GM19395 (cell line): ENCODE results near the gene DNAJC24.
A peak's percentile ranks its signal among the peaks of the same experiment; 100 is the strongest.
"Not testable (repeated sequence)": the region's sequence is repeated elsewhere in the genome, so short reads cannot be mapped to it uniquely, and the experiment has no call there.

Source experiments
- ATAC-seq: cut with Tn5 transposase; IDR thresholded peaks from one replicate; pipeline ENCODE4 v1.9.1; 2021; ENCODE audit warnings: mild to moderate bottlenecking, moderate library complexity; ENCODE audit not compliant: unreplicated experiment

DNAJC24 gene

GRCh38 chr11:31369348-31370329, at the start of gene DNAJC24, which contains the start of gene DCDC1:
DNAJC24 (plus strand) TSS chr11:31369860; CDS start chr11:31370749, 889 bp downstream.
DCDC1 (minus strand) TSS chr11:31369739; CDS start chr11:31328280, 41,459 bp downstream.
- peak; percentile 99 for ATAC-seq

DNA sequence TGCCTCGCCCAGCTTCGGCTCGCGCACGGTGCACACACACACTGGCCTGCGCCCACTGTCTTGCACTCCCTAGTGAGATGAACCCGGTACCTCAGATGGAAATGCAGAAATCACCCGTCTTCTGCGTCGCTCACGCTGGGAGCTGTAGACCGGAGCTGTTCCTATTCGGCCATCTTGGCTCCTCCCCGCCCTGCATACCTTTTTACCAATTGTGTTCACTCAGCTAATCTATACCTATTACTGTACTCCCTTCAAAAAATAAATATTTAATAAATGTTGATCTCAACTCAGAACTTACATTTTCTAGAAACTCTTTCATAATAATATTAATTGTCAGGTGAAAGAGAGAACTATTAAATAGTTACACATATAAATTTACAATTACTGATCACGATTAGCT, 48.2 kb upstream of the DNAJC24 start:
- not testable (repeated sequence) for ATAC-seq

- ATAC-seq, result no peak
Observed at GRCh38 chr11:31323145-31323544, 46.5 kb upstream of the DNAJC24 start.

DNA sequence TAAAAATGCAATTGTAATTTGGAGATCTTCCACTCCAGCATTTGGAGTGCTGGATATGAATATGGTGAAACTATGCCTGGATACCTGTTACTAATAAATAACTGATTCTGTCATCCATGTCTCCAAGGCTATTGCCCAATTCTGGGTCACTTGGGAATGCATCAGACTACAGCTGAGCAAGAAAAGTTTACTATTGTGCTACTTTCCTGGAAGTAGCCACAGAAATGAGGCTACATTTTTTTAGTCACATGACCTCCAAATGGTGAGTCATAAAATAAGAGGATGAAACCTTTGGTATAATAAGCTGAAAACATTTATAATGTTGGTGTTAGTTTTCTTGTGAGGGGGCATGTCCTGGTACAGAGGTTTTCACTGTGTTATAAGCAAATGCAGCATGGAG, 44.5 kb upstream of the DNAJC24 start:
- ATAC-seq, result no peak

GRCh38 chr11:31326470-31327148, 43.1 kb upstream of the DNAJC24 start:
- peak; percentile 82 for ATAC-seq

- ATAC-seq, result no peak
Observed at GRCh38 chr11:31327417-31327816, 42.2 kb upstream of the DNAJC24 start.

- no peak for ATAC-seq
Observed at GRCh38 chr11:31328697-31329096, 41.0 kb upstream of the DNAJC24 start.

- ATAC-seq, result no peak
Observed at GRCh38 chr11:31337806-31338205, 31.9 kb upstream of the DNAJC24 start.

DNA sequence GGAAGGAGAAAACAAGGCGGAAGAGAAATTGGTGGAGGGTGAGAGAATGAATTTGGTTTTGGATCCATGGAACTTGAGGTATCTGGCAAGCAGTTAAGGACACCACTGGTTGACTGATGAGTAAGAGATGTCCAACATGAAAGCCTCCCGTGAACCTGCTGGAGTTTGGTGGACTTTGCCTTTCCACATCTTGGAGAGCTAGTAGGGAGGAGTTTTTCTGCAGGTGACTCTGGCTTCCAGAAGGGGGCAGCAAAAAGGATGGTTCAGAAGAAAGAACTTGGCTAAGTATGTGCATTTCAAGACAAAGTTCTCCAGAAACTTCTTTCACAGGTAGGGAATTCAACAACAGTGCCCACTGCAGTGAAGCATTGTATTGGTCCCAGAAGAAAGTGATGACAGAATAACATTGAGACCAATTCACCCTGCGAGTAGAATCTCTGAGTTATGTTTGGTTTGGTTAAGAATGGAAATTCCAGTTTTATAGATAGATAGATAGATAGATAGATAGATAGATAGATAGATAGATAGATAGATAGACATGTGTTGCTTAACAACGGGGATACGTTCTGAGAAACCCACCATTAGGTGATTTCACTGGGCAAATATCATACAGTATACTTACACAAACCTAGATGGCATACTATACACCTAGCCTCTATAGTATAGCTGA, 28.6 kb upstream of the DNAJC24 start:
- peak; percentile 63 for ATAC-seq

- no peak for ATAC-seq
Observed at GRCh38 chr11:31351168-31351567, 18.5 kb upstream of the DNAJC24 start.

GRCh38 chr11:31355131-31355530, 14.5 kb upstream of the DNAJC24 start:
- no peak for ATAC-seq

GRCh38 chr11:31355817-31356216, 13.8 kb upstream of the DNAJC24 start:
- no peak for ATAC-seq

GRCh38 chr11:31361743-31362142, 7.9 kb upstream of the DNAJC24 start:
- no peak for ATAC-seq

DNA sequence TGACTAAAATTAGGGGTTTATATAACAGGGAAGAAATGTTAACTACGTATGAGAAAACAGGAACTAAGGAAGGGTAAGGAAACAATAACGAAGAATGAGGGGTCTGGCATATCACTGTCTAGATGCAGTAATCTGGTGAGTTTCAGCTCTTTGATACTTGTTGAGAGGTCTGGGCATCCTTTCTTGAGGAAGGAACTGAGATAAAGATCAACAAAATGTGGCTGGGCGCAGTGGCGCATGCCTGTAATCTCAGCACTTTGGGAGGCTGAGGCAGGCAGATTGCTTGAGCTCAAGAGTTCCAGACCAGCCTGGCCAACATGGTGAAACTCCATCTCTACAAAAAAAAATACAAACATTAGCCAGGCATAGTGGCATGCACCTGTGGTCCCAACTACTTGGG, 2.9 kb upstream of the DNAJC24 start:
- no peak for ATAC-seq

DNA sequence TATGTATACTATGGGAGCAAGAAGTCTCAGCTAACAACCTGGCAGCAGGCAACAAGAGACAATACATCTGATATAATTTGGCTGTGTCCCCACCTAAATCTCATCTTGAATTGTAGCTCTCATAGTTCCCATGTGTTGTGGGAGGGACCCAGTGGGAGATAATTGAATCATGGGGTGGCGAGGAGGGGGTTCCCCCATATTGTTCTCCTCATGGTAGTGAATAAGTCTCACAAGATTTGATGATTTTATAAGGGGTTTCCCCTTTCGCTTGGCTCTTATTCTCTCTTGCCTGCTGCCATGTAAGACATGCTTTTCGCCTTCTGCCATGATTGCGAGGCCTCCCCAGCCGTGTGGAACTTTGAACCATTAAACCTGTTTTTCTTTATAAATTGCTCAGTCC, 6.2 kb downstream of the DNAJC24 start:
- ATAC-seq, result no peak

- no peak for ATAC-seq
Observed at GRCh38 chr11:31383116-31383515, 13.5 kb downstream of the DNAJC24 start.

DNA sequence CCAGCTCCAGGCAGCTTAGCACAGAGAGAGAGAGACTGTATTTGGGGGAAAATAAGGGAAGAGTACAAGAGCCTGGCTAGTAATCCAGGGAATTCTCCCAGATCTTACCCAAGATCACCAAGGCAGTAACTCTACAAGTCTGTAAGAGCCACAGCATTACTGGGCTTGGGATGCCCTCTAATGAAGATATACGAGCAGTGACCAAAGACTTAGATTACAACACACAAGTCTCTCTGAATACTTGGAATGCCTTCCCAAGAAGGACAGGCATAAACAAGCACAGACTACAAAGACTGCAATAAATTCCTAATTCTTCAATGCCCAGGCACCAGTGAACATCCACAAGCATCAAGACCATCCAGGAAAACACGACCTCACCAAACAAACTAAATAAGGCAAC, 17.7 kb downstream of the DNAJC24 start:
- no peak for ATAC-seq

DNA sequence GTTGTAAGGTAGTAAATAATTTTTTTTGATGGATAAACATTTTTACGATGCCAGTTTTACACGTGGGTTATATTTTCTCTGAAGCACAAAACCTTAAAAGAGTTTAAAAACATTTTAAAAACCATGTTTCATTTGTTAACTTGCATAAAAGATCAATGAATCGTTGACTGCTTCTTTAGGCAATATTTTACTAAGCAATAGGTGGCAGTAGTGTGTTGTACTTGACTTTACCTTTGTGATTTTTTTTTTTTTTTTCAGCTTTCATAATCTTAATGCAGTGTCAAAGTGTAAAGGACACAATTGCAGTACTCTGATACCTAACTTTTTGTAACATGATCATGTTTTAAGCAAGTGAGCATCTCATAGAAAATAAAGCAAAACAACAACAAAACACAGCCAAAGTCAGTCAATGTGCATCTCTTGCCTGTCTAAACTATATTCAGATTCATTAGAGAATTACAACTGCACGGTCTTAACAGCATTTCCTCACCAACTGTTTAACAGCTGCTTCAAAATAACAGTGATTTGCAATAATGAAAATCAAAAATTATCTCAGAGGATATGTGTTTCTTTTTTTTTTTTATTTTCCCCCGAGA, 27.7 kb downstream of the DNAJC24 start:
- no peak for ATAC-seq

- no peak for ATAC-seq
Observed at GRCh38 chr11:31404614-31405013, 35.0 kb downstream of the DNAJC24 start.

DNA sequence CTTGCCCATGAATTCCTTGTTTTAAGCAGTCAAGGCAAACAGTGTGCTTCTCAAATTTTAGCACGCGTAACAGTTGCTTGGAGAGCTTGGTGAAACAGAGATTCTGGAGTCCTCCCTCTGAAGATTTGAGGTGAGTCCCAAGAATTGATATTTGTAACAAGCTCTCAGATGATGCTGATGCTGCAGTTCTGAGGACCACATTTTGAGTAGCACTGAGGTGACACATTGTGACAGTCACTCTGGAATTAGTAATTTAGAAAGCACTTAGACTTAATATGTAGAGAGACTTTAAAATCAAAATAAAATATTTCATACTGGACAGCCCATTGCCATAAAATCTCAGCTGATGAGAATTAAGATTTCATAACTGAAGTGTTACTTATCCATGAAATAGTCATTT, 38.5 kb downstream of the DNAJC24 start:
- ATAC-seq, result no peak

DNA sequence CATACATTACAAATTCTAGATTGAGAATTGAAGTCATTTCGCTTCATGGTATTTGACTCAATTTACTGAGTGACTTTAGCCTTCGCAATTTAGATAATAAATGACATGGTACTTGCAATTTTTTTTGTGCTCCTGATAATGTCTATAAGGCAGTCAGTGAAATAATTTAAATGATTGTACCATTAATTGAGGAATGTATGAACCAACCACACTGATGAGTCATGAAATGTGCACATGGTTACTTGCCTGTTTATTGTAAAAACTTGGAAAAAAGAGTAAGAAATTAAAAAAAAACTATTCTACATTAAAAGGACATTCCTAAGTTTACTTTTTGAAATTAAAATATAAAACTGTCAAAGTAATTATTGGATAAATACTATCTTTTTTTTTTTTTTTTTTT, 43.3 kb downstream of the DNAJC24 start:
- no peak for ATAC-seq
